CD4-positive, alpha-beta T cell treated with Interleukin-4 for 1 hour (primary cell): Measurements from ENCODE around the gene DNAJC7.

ENCODE experiments used
- DNase-seq, 2 donors: peaks; one replicate each; pipeline ENCODE4 v3.0.0-alpha.2; 2020 to 2022

DNAJC7 gene

GRCh38 chr17:42016941-42017865, at the start of gene DNAJC7:
DNAJC7 (minus strand) TSS chr17:42017439; CDS start chr17:42017416, 23 bp downstream.
- DNase-seq, result peak; percentile 92 to 93

GRCh38 chr17:42065201-42065600, 48.0 kb upstream of the DNAJC7 start:
- DNase-seq, result peak in 1 of 2 donors; percentile 4

GRCh38 chr17:42062681-42063080, 45.4 kb upstream of the DNAJC7 start:
- DNase-seq, result no peak

- no peak for DNase-seq
Measured at GRCh38 chr17:42061646-42062487, 44.6 kb upstream of the DNAJC7 start.

GRCh38 chr17:42060231-42060630, 43.0 kb upstream of the DNAJC7 start:
- no peak for DNase-seq

- DNase-seq, result no peak
Measured at GRCh38 chr17:42059815-42060214, 42.6 kb upstream of the DNAJC7 start.

GRCh38 chr17:42058063-42058462, 40.8 kb upstream of the DNAJC7 start:
- no peak for DNase-seq

GRCh38 chr17:42056635-42057034, 39.4 kb upstream of the DNAJC7 start:
- DNase-seq, result no peak

GRCh38 chr17:42055496-42055895, 38.3 kb upstream of the DNAJC7 start:
- no peak for DNase-seq

GRCh38 chr17:42055027-42055426, 37.8 kb upstream of the DNAJC7 start:
- no peak for DNase-seq

- no peak for DNase-seq
Measured at GRCh38 chr17:42053731-42054500, 36.7 kb upstream of the DNAJC7 start.

- DNase-seq, result no peak
Measured at GRCh38 chr17:42052346-42052877, 35.2 kb upstream of the DNAJC7 start.

- DNase-seq, result no peak
Measured at GRCh38 chr17:42051645-42052044, 34.4 kb upstream of the DNAJC7 start.

- DNase-seq, result no peak
Measured at GRCh38 chr17:42051013-42051400, 33.8 kb upstream of the DNAJC7 start.

GRCh38 chr17:42050393-42051012, 33.3 kb upstream of the DNAJC7 start, which contains the start of gene C17orf113:
C17orf113 (minus strand) TSS chr17:42050601; CDS start chr17:42043376, 7,225 bp downstream.
- peak; percentile 51 to 54 for DNase-seq

GRCh38 chr17:42049834-42050392, 32.7 kb upstream of the DNAJC7 start:
- no peak for DNase-seq

GRCh38 chr17:42047343-42047742, 30.1 kb upstream of the DNAJC7 start:
- no peak for DNase-seq

- DNase-seq, result no peak
Measured at GRCh38 chr17:42045719-42046118, 28.5 kb upstream of the DNAJC7 start.

- DNase-seq, result no peak
Measured at GRCh38 chr17:42042598-42043319, 25.5 kb upstream of the DNAJC7 start.

- no peak for DNase-seq
Measured at GRCh38 chr17:42041619-42042018, 24.4 kb upstream of the DNAJC7 start.

- no peak for DNase-seq
Measured at GRCh38 chr17:42040818-42041217, 23.6 kb upstream of the DNAJC7 start.
